NCI-H345 treated with DMSO at 0.1 percent for 48 hours (cell line): ENCODE data around the gene AP4B1.
"Not testable (repeated sequence)": the region's sequence is repeated elsewhere in the genome, so short reads cannot be mapped to it uniquely, and the experiment has no call there.

Source experiments
- DNase-seq: peaks from one replicate; lab custom pipeline; 2025; ENCODE audit not compliant: unreplicated experiment; lab: John Stamatoyannopoulos, UW

The AP4B1 gene

GRCh38 chr1:113904674-113905434 is at the start of gene AP4B1, which contains the start of gene DCLRE1B:
Gene AP4B1, minus strand, starts transcription at chr1:113904799. Its CDS starts 82 bp downstream, at chr1:113904717.
Gene DCLRE1B, plus strand, starts transcription at chr1:113905326. Its CDS starts 261 bp downstream, at chr1:113905587.
- peak; percentile 97 for DNase-seq

GRCh38 chr1:113951719-113952118 is 47.1 kb upstream of the AP4B1 start:
- DNase-seq, result no peak

- DNase-seq, result no peak
These were observed 46.3 kb upstream of the AP4B1 start for GRCh38 chr1:113950908-113951307.

- no peak for DNase-seq
These were observed 44.4 kb upstream of the AP4B1 start for GRCh38 chr1:113949007-113949406.

- not testable (repeated sequence) for DNase-seq
These were observed 43.6 kb upstream of the AP4B1 start for GRCh38 chr1:113948151-113948550.

- no peak for DNase-seq
These were observed 42.9 kb upstream of the AP4B1 start for GRCh38 chr1:113947388-113948107.

GRCh38 chr1:113946678-113947387 is 42.2 kb upstream of the AP4B1 start:
- DNase-seq, result no peak

GRCh38 chr1:113946112-113946511 is 41.5 kb upstream of the AP4B1 start:
- no peak for DNase-seq

- DNase-seq, result no peak
These were observed 40.7 kb upstream of the AP4B1 start for GRCh38 chr1:113945329-113945728.

GRCh38 chr1:113943028-113943811 is 38.6 kb upstream of the AP4B1 start:
- no peak for DNase-seq

GRCh38 chr1:113942527-113942926 is 37.9 kb upstream of the AP4B1 start:
- no peak for DNase-seq

- no peak for DNase-seq
These were observed 36.6 kb upstream of the AP4B1 start for GRCh38 chr1:113941245-113941559.

GRCh38 chr1:113940365-113941244 is 36.0 kb upstream of the AP4B1 start:
- DNase-seq, result no peak

GRCh38 chr1:113938192-113938591 is 33.6 kb upstream of the AP4B1 start:
- no peak for DNase-seq

- DNase-seq, result no peak
These were observed 32.5 kb upstream of the AP4B1 start for GRCh38 chr1:113937146-113937545.

- no peak for DNase-seq
These were observed 31.4 kb upstream of the AP4B1 start for GRCh38 chr1:113935970-113936369.

GRCh38 chr1:113935176-113935575 is 30.6 kb upstream of the AP4B1 start:
- DNase-seq, result no peak

- DNase-seq, result no peak
These were observed 30.0 kb upstream of the AP4B1 start for GRCh38 chr1:113934511-113935055.

GRCh38 chr1:113934006-113934405 is 29.4 kb upstream of the AP4B1 start:
- no peak for DNase-seq

GRCh38 chr1:113931451-113931851 is 26.9 kb upstream of the AP4B1 start:
- no peak for DNase-seq
